Nephron (organoid): ENCODE measurements around the gene SPTLC3.

Source experiments
- H3K27ac Mint-ChIP-seq, 3 experiments: 2 replicates each; pipeline ENCODE4 v1.8.0; 2020; ENCODE audit warnings: mixed read lengths in 3 of 3, mild to moderate bottlenecking in 2 of 3, moderate library complexity in 1 of 3
- H3K27me3 Mint-ChIP-seq: 2 replicates; pipeline ENCODE4 v1.8.0; 2021; ENCODE audit warnings: low read depth, mild to moderate bottlenecking, moderate library complexity, mixed read lengths
- H3K36me3 Mint-ChIP-seq: 2 replicates; pipeline ENCODE4 v1.8.0; 2020; ENCODE audit warnings: low read depth, mixed read lengths
- H3K4me1 Mint-ChIP-seq: 2 replicates; pipeline ENCODE4 v1.8.0; 2020; ENCODE audit warnings: mixed read lengths
- H3K4me3 Mint-ChIP-seq, 3 experiments: 2 replicates each; pipeline ENCODE4 v1.8.0; 2020; ENCODE audit warnings: mild to moderate bottlenecking in 3 of 3, mixed read lengths in 3 of 3, moderate library complexity in 2 of 3
- H3K9me3 Mint-ChIP-seq: 2 replicates; pipeline ENCODE4 v1.8.0; 2020; ENCODE audit warnings: mixed read lengths
- TF ChIP-seq, protein P1 (sequence below), 3 experiments: fragments of 200-600 bp; sonication (generic); IDR thresholded peaks; one replicate each; pipeline ENCODE4 v1.5.0; 2021; ENCODE audit warnings: antibody characterized with exemption in 3 of 3; ENCODE audit not compliant: unreplicated experiment in 3 of 3

Gene SPTLC3

GRCh38 chr20:13186043-13186774, 177.4 kb downstream of the SPTLC3 start:
- Mint-ChIP-seq H3K4me3 (no peak overlapping the region), H3K4me1 (no peaks in the 10 kb centered on the region), H3K36me3 (no peaks in the 10 kb centered on the region), H3K27ac (no peak overlapping the region), H3K9me3 (peaks cover 9% of the 10 kb centered on the region), H3K27me3 (no peaks in the 10 kb centered on the region)
- TF ChIP-seq, protein P1, sequence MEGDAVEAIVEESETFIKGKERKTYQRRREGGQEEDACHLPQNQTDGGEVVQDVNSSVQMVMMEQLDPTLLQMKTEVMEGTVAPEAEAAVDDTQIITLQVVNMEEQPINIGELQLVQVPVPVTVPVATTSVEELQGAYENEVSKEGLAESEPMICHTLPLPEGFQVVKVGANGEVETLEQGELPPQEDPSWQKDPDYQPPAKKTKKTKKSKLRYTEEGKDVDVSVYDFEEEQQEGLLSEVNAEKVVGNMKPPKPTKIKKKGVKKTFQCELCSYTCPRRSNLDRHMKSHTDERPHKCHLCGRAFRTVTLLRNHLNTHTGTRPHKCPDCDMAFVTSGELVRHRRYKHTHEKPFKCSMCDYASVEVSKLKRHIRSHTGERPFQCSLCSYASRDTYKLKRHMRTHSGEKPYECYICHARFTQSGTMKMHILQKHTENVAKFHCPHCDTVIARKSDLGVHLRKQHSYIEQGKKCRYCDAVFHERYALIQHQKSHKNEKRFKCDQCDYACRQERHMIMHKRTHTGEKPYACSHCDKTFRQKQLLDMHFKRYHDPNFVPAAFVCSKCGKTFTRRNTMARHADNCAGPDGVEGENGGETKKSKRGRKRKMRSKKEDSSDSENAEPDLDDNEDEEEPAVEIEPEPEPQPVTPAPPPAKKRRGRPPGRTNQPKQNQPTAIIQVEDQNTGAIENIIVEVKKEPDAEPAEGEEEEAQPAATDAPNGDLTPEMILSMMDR (IDR thresholded peaks at IDR 0.05; ENCODE audit: unreplicated experiment in 3 of 3) = no peak

DNA sequence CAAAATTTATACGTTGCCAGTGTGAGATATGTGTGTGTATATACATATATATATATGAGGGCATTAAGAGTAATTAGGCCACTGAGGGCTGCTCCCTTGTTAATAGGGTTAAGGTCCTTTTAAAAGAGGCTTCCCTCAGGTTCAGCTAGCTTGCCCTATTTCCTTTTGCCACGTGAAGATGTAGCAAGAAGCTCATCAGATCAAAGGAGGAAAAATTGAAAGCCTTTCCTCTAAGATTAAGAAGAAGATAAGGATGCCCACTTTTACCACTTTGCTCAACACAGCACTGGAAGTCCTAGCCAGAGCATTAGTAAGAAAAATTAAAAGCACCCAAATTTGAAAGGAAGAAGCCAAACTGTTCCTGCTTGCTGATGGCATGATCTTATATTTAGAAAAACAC, 179.1 kb downstream of the SPTLC3 start:
- no peaks in the 10 kb centered on the region for H3K36me3 Mint-ChIP-seq
- peaks cover 9% of the 10 kb centered on the region for H3K9me3 Mint-ChIP-seq
- TF ChIP-seq, protein P1 (IDR thresholded peaks at IDR 0.05; ENCODE audit: unreplicated experiment in 3 of 3) = no peak
- no peaks in the 10 kb centered on the region for H3K4me1 Mint-ChIP-seq
- no peak overlapping the region for H3K4me3 Mint-ChIP-seq
- H3K27me3 Mint-ChIP-seq = no peaks in the 10 kb centered on the region
- no peak overlapping the region for H3K27ac Mint-ChIP-seq

GRCh38 chr20:13199279-13199678, 190.5 kb downstream of the SPTLC3 start:
- TF ChIP-seq, protein P1 (IDR thresholded peaks at IDR 0.05; ENCODE audit: unreplicated experiment in 3 of 3) = no peak
- no peaks in the 10 kb centered on the region for H3K4me1 Mint-ChIP-seq
- H3K36me3 Mint-ChIP-seq = no peaks in the 10 kb centered on the region
- H3K4me3 Mint-ChIP-seq = no peak overlapping the region
- H3K9me3 Mint-ChIP-seq = no peaks in the 10 kb centered on the region
- no peaks in the 10 kb centered on the region for H3K27me3 Mint-ChIP-seq
- no peak overlapping the region for H3K27ac Mint-ChIP-seq

- H3K9me3 Mint-ChIP-seq = no peaks in the 10 kb centered on the region
- H3K4me3 Mint-ChIP-seq = no peak overlapping the region
- H3K4me1 Mint-ChIP-seq = no peaks in the 10 kb centered on the region
- H3K36me3 Mint-ChIP-seq = no peaks in the 10 kb centered on the region
- TF ChIP-seq, protein P1 (IDR thresholded peaks at IDR 0.05; ENCODE audit: unreplicated experiment in 3 of 3) = no peak
- no peak overlapping the region for H3K27ac Mint-ChIP-seq
- no peaks in the 10 kb centered on the region for H3K27me3 Mint-ChIP-seq
Observed at GRCh38 chr20:13200767-13201500, 192.2 kb downstream of the SPTLC3 start.

- TF ChIP-seq, protein P1 (IDR thresholded peaks at IDR 0.05; ENCODE audit: unreplicated experiment in 3 of 3) = no peak
- H3K4me1 Mint-ChIP-seq = no peaks in the 10 kb centered on the region
- H3K27ac Mint-ChIP-seq = no peak overlapping the region
- no peaks in the 10 kb centered on the region for H3K27me3 Mint-ChIP-seq
- no peak overlapping the region for H3K4me3 Mint-ChIP-seq
- H3K9me3 Mint-ChIP-seq = no peaks in the 10 kb centered on the region
- no peaks in the 10 kb centered on the region for H3K36me3 Mint-ChIP-seq
Observed at GRCh38 chr20:13202565-13202964, 193.8 kb downstream of the SPTLC3 start.
